ENCODE measurements around the gene CYP1A1. TPM values are rescaled to one million over a fixed set of nuclear protein-coding genes. Genes with fewer than 3 reads are reported as not detected.

The CYP1A1 gene
- total RNA-seq (2011; cell fraction: chromatin; rRNA removed; ENCODE audit: low replicate concordance) = 0.32 TPM in 1 of 2 replicates, not detected in the other
- total RNA-seq (2011; cell fraction: nucleolus; rRNA removed) = not detected in 2 replicates
- not detected in 2 replicates for total RNA-seq (2011; cell fraction: nucleoplasm; rRNA removed)
- 0.05 TPM in 1 of 2 replicates, not detected in the other for total RNA-seq (2014; rRNA removed)
- total RNA-seq (2014; rRNA removed; fragmentation: Illumina TruSeq; extraction: Trizol) = 0.04 and 0.06 TPM in 2 replicates
- not detected in 2 replicates for total RNA-seq (2015; rRNA removed; fragmentation: Illumina TruSeq; extraction: Trizol)
- total RNA-seq (2021) = 0.07 TPM in 1 of 2 replicates, not detected in the other
- polyA plus RNA-seq (2011; rRNA removed) = 0.06 TPM in 1 of 2 replicates, not detected in the other
- polyA plus RNA-seq (2011; cell fraction: cytosol; rRNA removed) = 0.03 and 0.09 TPM in 2 replicates
- polyA plus RNA-seq (2011; cell fraction: nucleus; rRNA removed) = 0.10 and 0.11 TPM in 2 replicates
- polyA plus RNA-seq (2012) = 0.12 TPM in 1 of 2 replicates, not detected in the other
- polyA plus RNA-seq (2014; fragmentation: Illumina TruSeq; extraction: Trizol) = 0.13 TPM in 1 of 2 replicates, not detected in the other
- not detected for polyA plus RNA-seq (2014; fragmentation: Nextera tagmentation; extraction: Ambion mirVana)
- polyA plus RNA-seq (2014; rRNA removed) = 1.4 TPM in 1 of 2 replicates, not detected in the other
- polyA minus RNA-seq (2011; rRNA and poly(A)+ RNA removed) = not detected in 2 replicates
- polyA minus RNA-seq (2011; cell fraction: cytosol; rRNA and poly(A)+ RNA removed) = not detected in 2 replicates
- 0.11 TPM in 1 of 2 replicates, not detected in the other for polyA minus RNA-seq (2011; cell fraction: nucleus; rRNA and poly(A)+ RNA removed)
- Bru-seq, nascent RNA = percentile 11 among the genes with signal in this experiment
- not detected for BruChase-seq, experiment 1, labeled RNA remaining after a 2-hour chase
- BruChase-seq, experiment 2, labeled RNA remaining after a 6-hour chase = percentile 23 among the genes with signal in this experiment
- long read RNA-seq, experiment 1 = 0 reads
- long read RNA-seq, experiment 2 = 0 reads
- long read RNA-seq, experiment 3 = 0 reads

- no peaks in the 10 kb centered on the region for H4K20me1 ChIP-seq (replicated peaks; ENCODE audit: control insufficient read depth, insufficient read depth, low read length)
- no TSS peak for BruUV-seq (replicated peaks)
These were observed at the start of gene CYP1A1 for GRCh38 chr15:74725225-74725774. TSS of gene CYP1A1 (minus strand) at chr15:74725528. CDS start at chr15:74723097, 2,431 bp downstream.

More at GRCh38 chr15:74725225-74725774, at the start of gene CYP1A1:
- peak in 1 of 4 experiments; percentile 35 for DNase-seq (ENCODE audit: extremely low read depth in 1 of 4, low spot score in 3 of 4)
- ChIA-PET CTCF (ENCODE audit: low intra/inter-chr PET ratio) (no interaction called here), POLR2A (interaction anchor here (0.6 to 1.3 kb wide), 4 partner anchors 10 to 46 kb away, joined by 3 read pairs; no protein-coding TSS in a partner anchor)
- Histone ChIP-seq H3K79me2 (ENCODE audit: control insufficient read depth, insufficient read depth, low read length) (no peaks in the 10 kb centered on the region), H3K9me3 (replicated peaks; ENCODE audit: control insufficient read depth, insufficient read depth, low read depth, low read length) (no peaks in the 10 kb centered on the region), H3K27me3 (ENCODE audit: control insufficient read depth in 2 of 2, insufficient read depth in 2 of 2, low read length in 2 of 2) (peaks cover 39 to 74% of the 10 kb centered on the region in 2 experiments), H2AFZ (ENCODE audit: low read depth, low read length) (no peak within 1 kb of the TSS; the same call in 1 of the 2 replicates), H3K9me1 (ENCODE audit: control insufficient read depth, insufficient read depth, low read length) (no peaks in the 10 kb centered on the region), H3K4me3 (peak within 1 kb of the TSS; percentile 10), H3K9ac (ENCODE audit: insufficient read depth in 1 of 2, low read depth in 2 of 2, low read length in 2 of 2) (peak within 1 kb of the TSS in 1 of 2 experiments; percentile 45; a peak in 2 of 4 replicates), H3K36me3 (ENCODE audit: control insufficient read depth, insufficient read depth, low read length) (no peaks in the 10 kb centered on the region), H3K27ac (ENCODE audit: extremely low read depth, low read depth, low read length) (no peak within 1 kb of the TSS), H3K4me2 (ENCODE audit: insufficient read depth, low read length) (peak within 1 kb of the TSS; percentile 12), H3K4me1 (replicated peaks in 1 of 2; ENCODE audit: control insufficient read depth in 2 of 2, insufficient read depth in 2 of 2, low read length in 2 of 2) (peaks cover 5 to 19% of the 10 kb centered on the region in 2 experiments; a peak in 2 of 5 replicates)
- no peak for FAIRE-seq
- ATAC-seq = peak; percentile 27; the same call in 1 of the 3 replicates
- intact Hi-C loops (cut with micrococcal nuclease) = no loop called here
- 0% methylated on average over 4 of the region's 10 CpGs for whole genome bisulfite sequencing (ENCODE audit: insufficient coverage, low coverage, missing lambda C conversion rate)
- in situ Hi-C loops (cut with MboI) = no loop called here
- TF ChIP-seq ZFP91 (CRISPR knock-in tag; IDR thresholded peaks at IDR 0.05) (peak; percentile 72; the same call in 1 of the 2 replicates), MYNN (IDR thresholded peaks at IDR 0.05) (no peak), MYNN (CRISPR knock-in tag; IDR thresholded peaks at IDR 0.05) (no peak)
